ENCODE data around the gene RTN4RL2.

DNA sequence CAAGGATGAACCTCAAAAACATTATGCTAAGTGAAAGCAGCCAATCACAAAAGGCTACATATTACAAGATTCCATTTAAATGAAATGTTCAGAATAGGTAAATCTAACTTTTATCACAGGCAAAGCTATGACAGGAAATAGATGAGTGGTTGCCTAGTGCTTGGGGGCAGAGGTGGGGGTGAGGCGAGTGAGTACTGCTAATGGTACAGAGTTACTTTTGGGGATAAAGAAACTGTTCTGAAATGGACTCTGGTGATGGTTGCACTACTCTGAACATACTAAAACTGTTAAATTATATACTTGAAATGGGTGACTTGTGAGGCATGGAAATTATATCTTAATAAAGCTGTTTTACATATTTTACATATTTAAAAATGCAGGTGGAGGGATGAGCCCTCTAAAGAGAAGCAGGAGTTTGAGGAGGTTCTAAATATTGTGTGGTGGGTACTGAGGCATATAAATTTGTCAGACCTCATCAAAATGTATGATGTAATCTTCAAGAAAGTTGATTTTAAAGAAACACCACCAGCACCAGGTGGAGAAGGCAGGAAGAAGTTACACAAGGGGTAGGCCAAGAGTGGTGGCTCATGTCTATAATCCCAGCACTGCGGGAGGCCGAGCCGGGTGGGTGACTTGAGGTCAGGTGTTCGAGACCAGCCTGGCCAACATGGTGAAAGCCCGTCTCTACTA lies 51.6 kb downstream of the RTN4RL2 start:
- TF ChIP-seq, protein P1, sequence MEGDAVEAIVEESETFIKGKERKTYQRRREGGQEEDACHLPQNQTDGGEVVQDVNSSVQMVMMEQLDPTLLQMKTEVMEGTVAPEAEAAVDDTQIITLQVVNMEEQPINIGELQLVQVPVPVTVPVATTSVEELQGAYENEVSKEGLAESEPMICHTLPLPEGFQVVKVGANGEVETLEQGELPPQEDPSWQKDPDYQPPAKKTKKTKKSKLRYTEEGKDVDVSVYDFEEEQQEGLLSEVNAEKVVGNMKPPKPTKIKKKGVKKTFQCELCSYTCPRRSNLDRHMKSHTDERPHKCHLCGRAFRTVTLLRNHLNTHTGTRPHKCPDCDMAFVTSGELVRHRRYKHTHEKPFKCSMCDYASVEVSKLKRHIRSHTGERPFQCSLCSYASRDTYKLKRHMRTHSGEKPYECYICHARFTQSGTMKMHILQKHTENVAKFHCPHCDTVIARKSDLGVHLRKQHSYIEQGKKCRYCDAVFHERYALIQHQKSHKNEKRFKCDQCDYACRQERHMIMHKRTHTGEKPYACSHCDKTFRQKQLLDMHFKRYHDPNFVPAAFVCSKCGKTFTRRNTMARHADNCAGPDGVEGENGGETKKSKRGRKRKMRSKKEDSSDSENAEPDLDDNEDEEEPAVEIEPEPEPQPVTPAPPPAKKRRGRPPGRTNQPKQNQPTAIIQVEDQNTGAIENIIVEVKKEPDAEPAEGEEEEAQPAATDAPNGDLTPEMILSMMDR (IDR thresholded peaks at IDR 0.05; ENCODE audit: poor library complexity, severe bottlenecking) = no peak
- TF ChIP-seq EZH2 (IDR thresholded peaks at IDR 0.05; ENCODE audit: borderline replicate concordance, insufficient read depth, low read length, poor library complexity, severe bottlenecking) = no peak
- TF ChIP-seq EP300 (conservative IDR thresholded peaks at IDR 0.05; ENCODE audit: poor library complexity, severe bottlenecking) = no peak
- TF ChIP-seq POLR2AphosphoS5 (IDR thresholded peaks at IDR 0.05) = no peak
- TF ChIP-seq, protein P2, sequence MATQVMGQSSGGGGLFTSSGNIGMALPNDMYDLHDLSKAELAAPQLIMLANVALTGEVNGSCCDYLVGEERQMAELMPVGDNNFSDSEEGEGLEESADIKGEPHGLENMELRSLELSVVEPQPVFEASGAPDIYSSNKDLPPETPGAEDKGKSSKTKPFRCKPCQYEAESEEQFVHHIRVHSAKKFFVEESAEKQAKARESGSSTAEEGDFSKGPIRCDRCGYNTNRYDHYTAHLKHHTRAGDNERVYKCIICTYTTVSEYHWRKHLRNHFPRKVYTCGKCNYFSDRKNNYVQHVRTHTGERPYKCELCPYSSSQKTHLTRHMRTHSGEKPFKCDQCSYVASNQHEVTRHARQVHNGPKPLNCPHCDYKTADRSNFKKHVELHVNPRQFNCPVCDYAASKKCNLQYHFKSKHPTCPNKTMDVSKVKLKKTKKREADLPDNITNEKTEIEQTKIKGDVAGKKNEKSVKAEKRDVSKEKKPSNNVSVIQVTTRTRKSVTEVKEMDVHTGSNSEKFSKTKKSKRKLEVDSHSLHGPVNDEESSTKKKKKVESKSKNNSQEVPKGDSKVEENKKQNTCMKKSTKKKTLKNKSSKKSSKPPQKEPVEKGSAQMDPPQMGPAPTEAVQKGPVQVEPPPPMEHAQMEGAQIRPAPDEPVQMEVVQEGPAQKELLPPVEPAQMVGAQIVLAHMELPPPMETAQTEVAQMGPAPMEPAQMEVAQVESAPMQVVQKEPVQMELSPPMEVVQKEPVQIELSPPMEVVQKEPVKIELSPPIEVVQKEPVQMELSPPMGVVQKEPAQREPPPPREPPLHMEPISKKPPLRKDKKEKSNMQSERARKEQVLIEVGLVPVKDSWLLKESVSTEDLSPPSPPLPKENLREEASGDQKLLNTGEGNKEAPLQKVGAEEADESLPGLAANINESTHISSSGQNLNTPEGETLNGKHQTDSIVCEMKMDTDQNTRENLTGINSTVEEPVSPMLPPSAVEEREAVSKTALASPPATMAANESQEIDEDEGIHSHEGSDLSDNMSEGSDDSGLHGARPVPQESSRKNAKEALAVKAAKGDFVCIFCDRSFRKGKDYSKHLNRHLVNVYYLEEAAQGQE (IDR thresholded peaks at IDR 0.05; ENCODE audit: borderline replicate concordance) = no peak
- TF ChIP-seq SMC3 (conservative IDR thresholded peaks at IDR 0.05; ENCODE audit: poor library complexity) = no peak
- no peak for TF ChIP-seq MXI1 (conservative IDR thresholded peaks at IDR 0.05; ENCODE audit: poor library complexity, severe bottlenecking)
- no peak for TF ChIP-seq TAF1 (IDR thresholded peaks at IDR 0.05; ENCODE audit: low read depth)
